GM21528 (cell line): Measurements from ENCODE around the gene CDH3.

Experiments
- ATAC-seq: cut with Tn5 transposase; IDR thresholded peaks from one replicate; pipeline ENCODE4 v1.9.1; 2021; ENCODE audit warnings: mild to moderate bottlenecking, moderate library complexity; ENCODE audit not compliant: unreplicated experiment, low FRiP score

CDH3 gene

DNA sequence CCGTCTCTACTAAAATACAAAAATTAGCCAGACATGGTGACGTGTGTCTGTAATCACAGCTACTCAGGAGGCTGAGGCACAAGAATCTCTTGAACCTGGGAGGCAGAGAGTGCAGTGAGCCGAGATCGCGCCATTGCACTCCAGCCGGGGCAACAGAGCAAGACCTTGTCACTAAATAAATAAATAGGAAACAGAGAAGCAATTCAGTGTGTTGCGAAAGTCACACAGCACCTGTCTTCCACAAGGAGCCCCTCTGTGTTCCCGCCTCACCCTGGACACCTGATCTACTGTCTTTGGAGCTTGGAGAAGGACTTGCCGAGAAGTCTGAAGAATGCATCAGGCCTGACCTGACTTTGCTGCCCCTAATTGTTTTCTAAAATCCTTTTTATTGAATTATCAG, 88.5 kb downstream of the CDH3 start:
- ATAC-seq = no peak

GRCh38 chr16:68734782-68735181, 89.7 kb downstream of the CDH3 start:
- no peak for ATAC-seq

DNA sequence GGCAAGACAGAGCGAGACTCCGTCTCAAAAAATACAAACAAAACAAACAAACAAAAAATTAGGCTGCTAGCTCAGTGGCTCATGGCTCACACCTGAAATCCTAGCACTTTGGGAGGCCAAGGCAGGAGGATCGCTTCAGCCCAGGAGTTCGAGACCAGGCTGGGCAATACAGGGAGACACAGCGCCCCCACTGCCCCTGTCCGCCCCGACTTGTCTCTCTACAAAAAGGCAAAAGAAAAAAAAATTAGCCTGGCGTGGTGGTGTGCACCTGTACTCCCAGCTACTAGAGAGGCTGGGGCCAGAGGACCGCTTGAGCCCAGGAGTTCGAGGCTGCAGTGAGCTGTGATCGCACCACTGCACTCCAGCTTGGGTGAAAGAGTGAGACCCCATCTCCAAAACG, 91.5 kb downstream of the CDH3 start:
- no peak for ATAC-seq

DNA sequence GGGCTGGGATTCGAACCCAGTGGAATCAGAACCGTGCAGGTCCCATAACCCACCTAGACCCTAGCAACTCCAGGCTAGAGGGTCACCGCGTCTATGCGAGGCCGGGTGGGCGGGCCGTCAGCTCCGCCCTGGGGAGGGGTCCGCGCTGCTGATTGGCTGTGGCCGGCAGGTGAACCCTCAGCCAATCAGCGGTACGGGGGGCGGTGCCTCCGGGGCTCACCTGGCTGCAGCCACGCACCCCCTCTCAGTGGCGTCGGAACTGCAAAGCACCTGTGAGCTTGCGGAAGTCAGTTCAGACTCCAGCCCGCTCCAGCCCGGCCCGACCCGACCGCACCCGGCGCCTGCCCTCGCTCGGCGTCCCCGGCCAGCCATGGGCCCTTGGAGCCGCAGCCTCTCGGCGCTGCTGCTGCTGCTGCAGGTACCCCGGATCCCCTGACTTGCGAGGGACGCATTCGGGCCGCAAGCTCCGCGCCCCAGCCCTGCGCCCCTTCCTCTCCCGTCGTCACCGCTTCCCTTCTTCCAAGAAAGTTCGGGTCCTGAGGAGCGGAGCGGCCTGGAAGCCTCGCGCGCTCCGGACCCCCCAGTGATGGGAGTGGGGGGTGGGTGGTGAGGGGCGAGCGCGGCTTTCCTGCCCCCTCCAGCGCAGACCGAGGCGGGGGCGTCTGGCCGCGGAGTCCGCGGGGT, 92.1 kb downstream of the CDH3 start, which contains the start of gene CDH1:
TSS of gene CDH1 (plus strand) at position 247 of the 684 bp plus-strand sequence. CDS start at position 371, 124 bp downstream.
- ATAC-seq = no peak

GRCh38 chr16:68737730-68738629, 92.9 kb downstream of the CDH3 start:
- no peak for ATAC-seq

DNA sequence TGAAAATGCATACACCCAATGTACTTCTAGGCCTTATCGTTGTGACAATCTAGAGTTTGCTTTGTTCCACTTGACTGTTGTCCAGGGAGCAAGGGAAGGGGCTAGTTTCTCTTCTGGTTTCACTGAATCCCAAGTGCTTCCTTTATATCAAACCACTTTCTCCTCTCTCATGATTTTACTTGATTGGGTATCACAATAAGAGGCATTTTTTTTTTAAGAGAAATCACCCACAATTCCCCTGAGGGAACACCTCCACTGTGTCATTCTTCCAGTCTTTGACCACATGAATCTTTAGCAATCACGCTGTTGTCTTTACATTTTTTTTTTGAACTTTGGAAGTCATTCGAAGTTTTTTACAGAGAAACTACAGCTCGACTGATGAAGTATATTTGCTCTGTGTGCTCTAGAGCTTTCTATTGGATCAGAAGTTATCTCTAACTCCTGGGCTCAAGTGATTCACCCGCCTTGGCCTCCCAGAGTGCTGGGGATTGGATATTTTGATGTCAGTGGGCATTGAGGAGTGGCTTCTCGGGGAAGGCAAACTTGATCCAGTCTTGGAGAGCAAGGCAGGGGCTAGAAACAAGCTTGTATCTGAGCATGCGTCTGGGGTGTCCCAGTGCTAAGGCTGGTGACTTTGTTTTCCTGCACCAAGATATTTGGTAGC, 95.0 kb downstream of the CDH3 start:
- no peak for ATAC-seq

DNA sequence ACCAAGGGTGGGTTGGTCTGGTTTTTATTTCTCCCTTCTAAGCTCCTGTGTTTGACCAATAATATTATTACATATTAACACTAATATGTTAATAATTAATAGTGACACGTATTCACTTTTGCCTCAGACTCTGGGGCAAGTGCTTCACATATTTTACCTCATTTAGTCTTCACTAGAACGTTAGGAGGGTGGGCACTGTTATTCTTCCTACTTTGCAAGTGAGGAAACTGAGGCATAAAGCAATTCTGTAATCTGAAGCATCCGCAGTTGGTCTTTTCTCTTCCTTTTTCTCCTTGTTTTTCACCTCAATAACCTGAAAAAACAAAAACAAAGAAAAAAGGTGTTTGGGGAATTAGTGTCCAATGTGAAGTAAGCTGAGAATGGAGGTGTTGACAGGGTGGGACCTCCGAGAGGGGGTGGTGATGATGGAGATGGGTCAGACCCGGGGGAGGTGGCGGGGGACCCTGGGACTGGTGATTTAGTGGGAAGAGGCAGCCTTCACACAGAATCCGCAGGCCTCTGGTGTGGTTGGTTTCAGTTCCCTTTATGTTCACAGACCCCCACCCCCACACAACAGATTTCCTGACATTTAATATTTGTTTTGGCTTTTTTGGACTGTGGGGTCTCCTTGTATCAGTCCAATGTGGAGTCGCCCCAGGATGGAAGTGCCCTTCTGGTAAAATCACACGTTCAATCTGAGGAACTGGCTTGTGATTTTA, 95.7 kb downstream of the CDH3 start:
- no peak for ATAC-seq

- no peak for ATAC-seq
These were observed 98.6 kb downstream of the CDH3 start for GRCh38 chr16:68743664-68744063.

- ATAC-seq = no peak
These were observed 99.7 kb downstream of the CDH3 start for GRCh38 chr16:68744744-68745280.

DNA sequence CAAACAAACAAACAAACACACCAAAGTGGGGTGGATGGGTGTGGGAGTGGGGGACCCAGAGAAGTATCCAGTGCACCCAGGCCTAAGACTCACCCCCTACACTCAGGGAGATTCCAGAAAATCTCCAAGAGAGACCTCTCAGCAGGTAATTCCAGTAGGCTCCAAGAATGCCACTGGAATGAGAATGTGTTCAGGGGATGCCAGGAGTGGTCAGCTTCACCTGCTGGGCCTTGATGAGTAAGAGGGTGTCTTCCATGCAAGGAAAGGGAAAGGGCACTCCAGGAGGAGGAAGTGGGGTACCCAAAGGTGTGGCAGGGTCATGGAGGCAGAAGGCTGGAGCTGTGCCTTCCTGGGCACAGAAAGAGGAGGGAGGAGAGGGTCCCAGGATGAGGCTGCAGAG, 101.8 kb downstream of the CDH3 start:
- ATAC-seq = no peak

DNA sequence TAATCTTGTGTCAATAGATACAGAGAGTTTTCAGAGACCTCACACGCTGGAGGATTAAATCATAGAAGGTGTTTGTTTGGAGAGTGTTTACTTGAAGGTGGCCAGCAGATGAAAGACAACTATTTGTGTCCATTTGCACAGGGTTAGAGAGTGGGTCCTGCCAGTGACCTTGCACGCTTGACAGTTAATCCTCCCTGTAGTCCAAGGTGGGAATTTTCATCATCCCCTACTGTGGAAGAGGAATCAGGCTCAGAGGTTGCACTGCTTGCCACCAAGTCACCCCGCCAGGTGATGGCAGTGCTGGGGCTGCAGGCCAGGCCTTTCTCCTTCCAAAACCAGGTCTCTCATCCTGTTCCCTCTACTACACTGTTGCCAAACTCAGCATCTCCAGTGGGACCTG, 104.3 kb downstream of the CDH3 start:
- no peak for ATAC-seq
